NCI-H2029 (cell line): ENCODE results near the gene SHROOM1.
A peak's percentile ranks its signal among the peaks of the same experiment; 100 is the strongest.

ENCODE experiments used
- DNase-seq: peaks from one replicate; lab custom pipeline; 2025; lab: John Stamatoyannopoulos, UW

The SHROOM1 gene

DNA sequence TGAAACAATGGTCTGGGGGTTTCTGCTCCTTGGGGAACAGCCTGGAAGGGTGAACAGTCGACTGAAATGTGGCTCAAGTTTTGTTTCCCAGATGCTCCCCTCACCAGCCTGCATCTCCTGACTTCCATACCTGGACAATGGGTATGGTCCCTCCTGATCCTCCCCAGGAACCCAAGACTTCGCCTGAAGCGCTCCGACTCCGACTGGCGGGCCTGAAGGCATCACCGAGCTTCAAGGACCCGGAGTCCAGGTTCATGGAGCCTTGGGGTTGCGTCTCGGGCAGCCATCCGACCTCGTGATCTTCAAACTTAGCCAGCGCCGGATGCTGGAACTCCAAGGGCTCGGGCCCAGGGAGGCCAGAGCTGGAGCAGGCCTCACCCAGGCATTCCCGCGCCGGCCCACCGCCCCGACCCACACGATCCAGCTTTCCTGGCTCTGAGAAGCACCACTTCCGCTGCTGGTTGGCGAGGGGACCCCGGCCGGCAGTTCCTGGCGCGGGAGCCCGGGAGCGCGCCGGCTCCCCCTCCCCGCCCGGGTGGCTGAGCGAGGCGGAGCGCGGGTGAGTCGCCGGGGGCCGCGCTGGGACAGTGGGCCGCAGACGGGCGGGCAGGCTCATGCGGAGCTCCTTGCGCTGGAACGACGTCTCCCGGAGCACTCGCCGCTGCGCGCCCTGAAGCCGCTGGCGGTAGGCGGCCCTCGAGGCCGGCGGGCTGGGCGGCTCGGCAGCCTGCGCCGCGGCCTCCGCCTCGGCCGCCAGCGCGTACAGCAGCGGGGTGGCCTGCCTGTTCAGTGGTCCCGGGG is 5.2 kb downstream of the SHROOM1 start:
- DNase-seq = no peak

- DNase-seq = no peak
Measured at GRCh38 chr5:132824426-132824825, 6.0 kb downstream of the SHROOM1 start.

DNA sequence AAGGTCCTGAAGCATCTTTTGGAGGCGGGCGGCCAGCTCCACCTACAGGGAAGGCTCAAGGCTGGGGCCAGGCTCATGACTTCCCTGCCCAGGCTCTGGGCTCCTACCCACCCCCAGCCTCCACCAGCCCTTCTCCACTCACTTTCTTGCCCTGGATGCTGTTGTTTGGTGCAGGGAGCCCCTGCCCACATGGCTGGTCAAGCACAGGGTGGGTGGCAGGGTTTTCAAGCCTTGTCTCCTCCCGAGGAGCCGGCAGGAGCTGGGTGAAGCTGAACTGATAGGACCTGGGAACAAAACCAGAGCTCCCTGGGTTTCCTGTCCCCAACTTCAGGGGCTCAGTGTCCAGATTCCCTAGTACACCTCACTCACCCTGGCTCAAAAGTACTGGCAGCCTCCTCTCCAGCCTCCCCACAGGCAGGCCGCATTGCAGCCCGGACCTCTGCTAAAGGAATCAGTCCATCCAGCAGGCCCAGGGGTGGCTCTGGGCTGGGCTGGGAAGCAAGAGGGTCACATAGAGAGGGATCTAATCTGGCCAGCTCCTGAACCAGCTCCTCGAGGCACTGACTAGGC is 6.9 kb downstream of the SHROOM1 start:
- DNase-seq = no peak

DNA sequence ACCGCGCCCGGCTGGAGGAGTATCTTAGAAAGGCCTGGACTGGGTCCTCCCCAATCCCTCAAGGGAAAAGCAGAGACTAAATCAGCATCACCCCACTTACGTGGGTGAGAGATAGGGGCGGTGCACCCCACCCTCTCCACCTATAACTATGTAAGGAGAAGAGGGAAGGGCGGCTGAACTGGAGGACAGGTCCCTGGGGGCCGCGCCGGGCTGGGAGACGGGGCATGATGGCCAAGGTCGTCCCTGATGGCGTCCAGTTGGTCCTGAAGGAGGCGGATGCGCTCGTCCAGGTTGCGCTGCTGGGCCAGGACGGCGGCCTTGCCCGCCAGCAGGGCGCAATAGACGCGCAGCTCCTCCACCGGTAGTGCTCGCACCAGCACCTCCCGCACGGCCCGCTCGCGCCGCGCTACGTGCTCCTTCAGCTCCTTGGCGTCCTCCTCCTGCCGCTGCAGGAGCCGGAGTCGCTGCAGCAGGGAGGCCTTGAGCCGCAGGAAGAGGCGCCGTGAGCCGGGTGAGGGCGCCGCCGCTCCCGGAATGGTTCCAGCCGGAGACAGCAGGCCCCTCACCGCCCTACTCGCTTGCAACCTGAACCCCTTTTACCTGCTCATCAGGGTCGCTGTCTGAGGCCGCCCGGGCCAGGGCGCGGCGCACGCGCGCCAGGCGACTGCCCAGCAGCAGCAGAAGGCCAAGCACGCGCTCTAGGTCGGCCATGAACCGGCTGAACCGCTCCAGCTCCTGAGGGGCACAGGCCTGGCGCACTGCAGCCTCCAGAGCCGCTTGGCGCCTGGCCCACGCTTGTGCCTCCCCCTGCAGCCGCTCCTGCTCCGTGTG is 7.6 kb downstream of the SHROOM1 start:
- peak; percentile 81 for DNase-seq

- DNase-seq = peak; percentile 26
Measured at GRCh38 chr5:132821791-132822190, 8.7 kb downstream of the SHROOM1 start.

GRCh38 chr5:132821350-132821749 is 9.1 kb downstream of the SHROOM1 start:
- no peak for DNase-seq

GRCh38 chr5:132820162-132820754 is 10.2 kb downstream of the SHROOM1 start:
- peak; percentile 83 for DNase-seq

GRCh38 chr5:132819468-132819867 is 11.0 kb downstream of the SHROOM1 start:
- DNase-seq = no peak

DNA sequence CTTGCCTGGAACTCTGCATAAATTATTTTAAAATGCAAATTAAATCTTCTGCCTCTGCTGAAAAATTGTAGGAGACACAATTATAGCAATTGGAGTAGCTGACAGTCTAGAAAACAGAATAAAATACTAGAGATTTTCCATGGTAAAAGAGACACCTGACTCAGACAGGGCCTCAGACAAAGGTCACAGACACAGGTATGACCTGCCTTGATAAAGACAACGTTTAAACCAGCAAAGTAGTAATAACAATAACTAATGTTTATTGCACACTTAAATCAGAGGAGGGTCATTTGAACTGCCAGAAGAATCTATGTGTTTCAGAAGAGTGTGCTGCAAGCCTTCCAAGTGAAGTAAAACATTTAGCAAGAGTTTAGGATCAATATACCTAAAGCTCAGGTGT is 13.4 kb downstream of the SHROOM1 start:
- no peak for DNase-seq

DNA sequence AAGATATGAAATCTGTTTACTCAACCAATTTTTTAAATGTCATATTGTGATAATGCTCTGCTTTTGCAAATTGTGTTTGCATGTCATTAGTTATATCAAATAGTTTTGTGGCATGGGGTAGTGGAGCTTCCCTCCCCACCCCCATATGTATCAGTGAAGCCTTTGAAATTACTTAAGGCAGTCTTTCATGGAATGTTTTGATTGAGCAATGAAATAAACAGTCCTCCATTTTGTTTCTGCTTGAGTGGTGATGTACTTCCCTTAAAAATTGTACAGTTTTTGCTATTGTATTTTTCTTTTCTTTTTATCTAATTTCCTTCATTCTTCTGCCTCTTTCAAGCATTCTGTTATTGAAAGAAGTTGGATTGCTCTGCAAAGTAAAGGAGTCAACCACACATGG is 13.9 kb downstream of the SHROOM1 start:
- no peak for DNase-seq

DNA sequence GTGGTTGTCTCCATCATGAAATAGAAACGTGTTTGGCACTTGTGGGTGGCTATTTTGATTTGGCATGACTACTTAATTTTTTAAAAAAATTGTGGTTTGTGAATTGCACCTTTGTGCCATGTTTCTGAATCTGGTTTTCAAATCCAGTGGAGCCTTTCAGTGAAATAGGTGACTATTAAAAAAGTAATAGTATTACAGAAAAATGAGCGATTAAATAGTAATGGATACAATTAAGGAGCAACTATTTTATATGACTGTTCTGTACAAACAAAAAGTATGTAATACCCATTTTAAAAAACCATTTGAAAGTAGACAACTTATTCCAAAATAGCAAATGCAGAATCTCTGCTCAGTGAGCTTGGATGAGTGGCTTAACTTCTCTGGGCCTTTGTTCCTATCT is 14.4 kb downstream of the SHROOM1 start:
- no peak for DNase-seq

- DNase-seq = no peak
Measured at GRCh38 chr5:132815454-132815853, 15.0 kb downstream of the SHROOM1 start.

DNA sequence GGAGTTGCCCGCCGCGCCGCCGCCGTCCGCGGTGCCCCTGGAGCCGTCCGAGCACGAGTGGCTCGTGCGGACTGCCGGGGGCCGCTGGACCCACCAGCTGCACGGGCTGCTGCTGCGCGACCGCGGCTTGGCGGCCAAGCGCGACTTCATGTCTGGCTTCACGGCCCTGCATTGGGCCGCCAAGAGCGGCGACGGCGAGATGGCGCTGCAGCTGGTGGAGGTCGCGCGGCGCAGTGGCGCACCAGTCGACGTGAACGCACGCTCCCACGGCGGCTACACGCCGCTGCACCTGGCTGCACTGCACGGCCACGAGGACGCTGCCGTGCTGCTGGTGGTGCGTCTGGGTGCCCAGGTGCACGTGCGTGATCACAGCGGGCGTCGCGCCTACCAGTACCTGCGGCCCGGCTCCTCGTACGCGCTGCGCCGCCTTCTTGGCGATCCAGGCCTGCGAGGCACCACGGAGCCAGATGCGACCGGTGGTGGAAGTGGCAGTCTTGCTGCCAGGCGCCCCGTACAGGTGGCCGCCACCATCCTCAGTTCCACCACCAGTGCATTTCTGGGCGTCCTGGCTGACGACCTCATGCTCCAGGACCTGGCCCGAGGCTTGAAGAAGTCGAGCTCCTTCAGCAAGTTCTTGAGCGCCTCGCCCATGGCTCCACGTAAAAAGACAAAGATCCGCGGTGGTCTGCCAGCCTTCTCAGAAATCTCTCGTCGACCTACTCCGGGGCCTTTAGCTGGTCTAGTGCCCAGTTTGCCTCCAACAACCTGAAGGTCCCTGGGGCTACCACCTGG is 15.7 kb downstream of the SHROOM1 start:
- DNase-seq = no peak

- peak; percentile 9 for DNase-seq
Measured at GRCh38 chr5:132813599-132814502, 16.6 kb downstream of the SHROOM1 start.

DNA sequence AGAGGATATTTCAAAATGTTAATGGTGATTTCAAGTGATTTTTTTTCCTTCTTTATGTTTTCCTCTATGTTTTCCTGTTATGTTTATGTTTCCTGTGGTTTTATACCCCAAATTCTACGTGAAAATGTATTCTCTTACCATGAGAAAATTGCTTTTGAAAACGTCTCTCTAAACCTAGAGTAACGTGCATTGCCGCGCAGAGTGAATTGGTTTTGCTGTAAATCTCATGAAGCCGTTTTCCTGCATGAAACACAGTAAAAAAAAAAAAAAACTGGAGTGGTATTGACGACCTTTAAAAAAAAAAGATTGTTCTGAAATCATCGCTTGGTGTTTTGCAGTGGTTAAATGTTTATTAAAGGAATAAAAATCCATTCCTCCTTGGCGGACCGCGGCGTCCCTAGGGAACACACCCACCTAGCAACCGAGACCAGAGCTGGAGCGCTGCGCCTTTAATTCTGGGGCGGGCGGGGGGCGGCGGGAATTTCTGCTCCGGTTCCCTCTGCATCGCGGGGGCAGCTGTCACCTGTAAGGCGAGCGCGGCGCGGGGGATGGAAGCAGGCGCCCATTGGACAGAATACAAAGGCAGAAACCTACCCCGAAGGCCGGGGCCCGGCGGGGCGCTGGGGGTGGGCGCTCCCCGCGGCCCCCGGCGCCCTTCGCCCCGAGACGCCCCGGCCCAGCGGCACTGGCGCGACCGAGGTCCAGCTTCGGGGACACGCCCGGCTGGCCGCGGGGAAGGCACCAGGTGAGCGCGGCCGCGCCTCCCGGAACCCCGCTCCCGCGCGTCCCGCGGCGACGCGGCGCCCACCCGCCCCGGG is 17.5 kb downstream of the SHROOM1 start, which contains the start of gene SOWAHA:
SOWAHA (plus strand) TSS at position 522 of the 818 bp plus-strand sequence. CDS start 320 bp downstream, outside the sequence.
- DNase-seq = peak; percentile 36

- DNase-seq = no peak
Measured at GRCh38 chr5:132812123-132812765, 18.2 kb downstream of the SHROOM1 start.

GRCh38 chr5:132810605-132811004 is 19.8 kb downstream of the SHROOM1 start:
- no peak for DNase-seq

DNA sequence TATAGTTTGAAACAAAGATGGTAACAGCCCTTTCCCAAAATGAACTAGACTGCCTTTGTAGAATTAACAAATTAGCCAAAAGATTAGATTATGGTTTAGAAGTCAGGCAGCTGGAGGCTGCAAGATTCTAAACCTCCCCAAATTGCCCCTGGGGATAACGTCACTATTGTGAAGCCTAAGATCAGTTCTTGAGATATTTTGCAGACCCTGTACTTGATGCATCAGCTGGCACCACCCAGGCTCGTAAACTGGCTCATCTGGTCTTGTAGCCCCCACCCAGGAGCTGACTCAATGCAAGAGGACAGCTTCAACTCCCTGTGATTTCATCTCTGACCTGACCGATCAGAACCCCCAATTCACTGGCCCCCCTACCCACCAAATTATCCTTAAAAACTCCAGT is 21.6 kb downstream of the SHROOM1 start:
- no peak for DNase-seq

DNA sequence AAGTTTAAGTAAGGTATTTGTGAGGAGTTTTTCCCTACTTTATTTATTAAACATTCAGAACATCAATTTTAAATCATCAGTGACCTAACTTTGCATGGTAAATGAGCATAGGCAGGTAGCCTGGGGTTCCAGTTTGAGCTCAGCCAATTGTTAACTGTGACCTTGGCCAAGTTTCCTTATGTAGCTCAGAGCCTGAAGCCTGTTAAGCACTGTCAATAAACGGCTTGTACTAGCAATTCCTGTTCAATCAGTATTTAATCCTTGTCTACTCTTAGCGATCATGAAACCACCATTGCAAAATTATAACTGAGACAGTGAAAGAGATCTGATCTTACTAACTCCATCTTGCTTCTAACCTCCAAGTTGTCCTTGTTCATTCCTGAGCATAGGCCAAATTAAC is 22.0 kb downstream of the SHROOM1 start:
- DNase-seq = no peak
